ENCODE results near the gene PERCC1.

DNA sequence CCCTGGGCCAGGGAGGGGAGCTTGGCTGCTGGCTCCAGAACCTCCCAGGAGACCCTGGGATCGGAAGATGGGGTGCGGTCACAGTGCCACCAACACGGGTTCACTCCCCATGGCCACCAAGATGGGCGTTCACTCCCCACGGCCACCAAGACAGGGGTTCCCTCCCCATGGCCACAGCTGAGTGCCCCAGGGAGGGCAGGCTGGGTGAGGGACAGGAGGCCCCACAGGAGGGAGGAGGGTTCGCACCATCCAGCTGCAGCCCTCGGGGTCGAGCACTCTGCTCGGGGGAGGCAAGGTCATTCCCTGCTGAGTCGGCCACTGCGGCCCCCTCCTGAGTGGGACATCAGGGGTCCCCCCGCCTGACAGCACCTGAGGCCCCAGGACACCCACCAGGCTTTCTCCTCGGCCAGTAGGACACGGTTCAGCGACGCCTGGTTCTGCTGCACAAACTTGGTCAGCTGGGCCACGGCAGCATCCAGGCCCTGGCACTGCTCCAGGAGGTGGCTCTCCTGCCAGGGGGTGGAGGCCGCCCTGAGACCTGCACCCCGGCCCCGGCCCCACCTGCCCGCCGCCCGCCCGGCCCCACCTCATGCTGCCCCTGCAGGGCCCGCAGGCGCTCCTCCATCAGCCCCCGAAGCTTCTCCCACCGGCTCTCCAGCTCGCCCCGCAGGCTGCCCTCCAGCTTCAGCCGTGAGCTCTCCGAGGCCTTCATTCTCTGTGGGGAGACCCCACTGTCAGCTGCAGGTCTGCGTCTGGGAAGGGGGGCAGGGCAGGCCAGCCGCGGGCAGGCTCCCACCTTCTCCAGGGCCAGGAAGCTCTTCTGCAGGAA, 7.6 kb downstream of the PERCC1 start:
- no peak for TF ChIP-seq EP300 (IDR thresholded peaks at IDR 0.05)
- TF ChIP-seq, protein P1, sequence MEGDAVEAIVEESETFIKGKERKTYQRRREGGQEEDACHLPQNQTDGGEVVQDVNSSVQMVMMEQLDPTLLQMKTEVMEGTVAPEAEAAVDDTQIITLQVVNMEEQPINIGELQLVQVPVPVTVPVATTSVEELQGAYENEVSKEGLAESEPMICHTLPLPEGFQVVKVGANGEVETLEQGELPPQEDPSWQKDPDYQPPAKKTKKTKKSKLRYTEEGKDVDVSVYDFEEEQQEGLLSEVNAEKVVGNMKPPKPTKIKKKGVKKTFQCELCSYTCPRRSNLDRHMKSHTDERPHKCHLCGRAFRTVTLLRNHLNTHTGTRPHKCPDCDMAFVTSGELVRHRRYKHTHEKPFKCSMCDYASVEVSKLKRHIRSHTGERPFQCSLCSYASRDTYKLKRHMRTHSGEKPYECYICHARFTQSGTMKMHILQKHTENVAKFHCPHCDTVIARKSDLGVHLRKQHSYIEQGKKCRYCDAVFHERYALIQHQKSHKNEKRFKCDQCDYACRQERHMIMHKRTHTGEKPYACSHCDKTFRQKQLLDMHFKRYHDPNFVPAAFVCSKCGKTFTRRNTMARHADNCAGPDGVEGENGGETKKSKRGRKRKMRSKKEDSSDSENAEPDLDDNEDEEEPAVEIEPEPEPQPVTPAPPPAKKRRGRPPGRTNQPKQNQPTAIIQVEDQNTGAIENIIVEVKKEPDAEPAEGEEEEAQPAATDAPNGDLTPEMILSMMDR (IDR thresholded peaks at IDR 0.05) = no peak
- no peak for TF ChIP-seq POLR2A (IDR thresholded peaks at IDR 0.05)
- no peak for TF ChIP-seq POLR2AphosphoS5 (IDR thresholded peaks at IDR 0.05)

All from suprapubic skin (tissue), 4 donors.